G401.6 (cell line): ENCODE results near the gene SYMPK.

Experiments used
- FAIRE-seq: peaks from 2 replicates; lab custom pipeline; 2012; peaks lifted over from hg19 to GRCh38; lab: Jason Lieb, UNC

The SYMPK gene

DNA sequence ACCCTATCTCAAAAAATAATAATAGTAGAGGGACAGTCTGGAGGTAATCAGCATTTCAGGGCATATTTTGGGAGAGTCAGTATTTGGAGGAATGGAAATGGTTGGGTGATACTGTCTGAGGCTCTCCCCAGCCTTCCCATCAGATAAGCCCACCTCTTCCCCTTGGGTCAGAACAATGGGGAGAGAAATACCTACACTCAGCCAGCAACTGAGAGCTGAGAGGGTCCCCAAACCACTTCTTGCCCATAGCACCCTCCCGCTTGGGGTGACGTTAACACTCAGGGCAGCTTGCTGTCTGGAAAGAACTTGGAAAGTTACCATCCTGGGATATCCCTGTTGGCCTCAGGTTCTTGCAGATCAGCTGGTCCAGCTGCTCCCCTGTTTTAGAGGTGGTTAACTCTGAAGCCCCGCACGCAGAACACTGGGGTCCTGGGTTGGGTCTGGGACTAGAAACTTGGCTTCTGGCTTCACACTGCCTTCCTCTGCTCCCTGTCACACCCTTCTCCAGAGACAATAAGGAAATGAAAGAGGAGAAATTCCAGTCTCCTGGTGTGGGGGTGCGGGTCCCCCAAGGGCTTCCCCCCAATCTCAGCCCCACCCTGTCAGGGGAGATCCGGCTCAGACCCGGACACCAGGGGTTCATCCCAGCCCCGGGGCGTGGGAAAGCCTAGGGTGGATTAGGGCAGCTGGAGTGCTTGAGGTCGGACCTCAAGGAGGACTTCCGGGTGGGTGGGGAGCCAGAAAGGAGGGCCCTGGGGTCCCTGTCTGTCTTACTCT is 3.6 kb upstream of the SYMPK start:
- no peak for FAIRE-seq

DNA sequence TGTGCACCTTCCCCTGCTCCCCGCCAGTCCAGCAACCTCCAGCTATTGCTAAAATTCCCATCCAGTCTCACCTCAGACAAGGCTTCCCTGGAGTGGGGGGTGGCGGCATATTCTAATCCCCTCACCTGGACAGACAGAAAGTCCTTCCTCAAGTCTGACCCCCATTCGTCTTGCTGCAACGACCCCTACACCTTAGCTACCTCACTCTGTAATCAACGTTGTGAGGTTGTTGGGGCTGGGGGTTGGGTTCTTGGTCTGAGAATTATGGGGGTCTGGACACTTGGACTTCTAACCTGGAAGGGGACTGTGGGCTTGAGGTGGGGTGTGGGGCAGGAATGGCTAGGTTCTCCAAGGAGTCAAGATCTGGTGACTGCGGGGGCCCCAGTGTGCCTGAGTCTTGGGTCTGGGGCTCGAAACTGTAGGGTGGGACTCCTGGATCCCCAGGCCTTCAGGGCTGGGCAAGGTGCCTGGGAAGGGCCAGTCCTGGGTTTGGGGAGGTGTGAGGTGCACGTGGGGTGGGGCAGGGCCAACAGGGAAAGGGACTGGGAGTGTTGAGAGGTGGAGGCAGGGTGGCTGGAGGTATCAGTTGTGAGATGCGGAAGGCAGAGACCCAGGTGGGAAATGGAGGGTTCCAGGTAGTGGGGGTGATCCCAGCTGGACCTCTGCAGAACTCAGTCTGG is 2.5 kb upstream of the SYMPK start:
- FAIRE-seq = no peak

- FAIRE-seq = no peak
Observed at GRCh38 chr19:45864629-45865082, 1.7 kb upstream of the SYMPK start.

DNA sequence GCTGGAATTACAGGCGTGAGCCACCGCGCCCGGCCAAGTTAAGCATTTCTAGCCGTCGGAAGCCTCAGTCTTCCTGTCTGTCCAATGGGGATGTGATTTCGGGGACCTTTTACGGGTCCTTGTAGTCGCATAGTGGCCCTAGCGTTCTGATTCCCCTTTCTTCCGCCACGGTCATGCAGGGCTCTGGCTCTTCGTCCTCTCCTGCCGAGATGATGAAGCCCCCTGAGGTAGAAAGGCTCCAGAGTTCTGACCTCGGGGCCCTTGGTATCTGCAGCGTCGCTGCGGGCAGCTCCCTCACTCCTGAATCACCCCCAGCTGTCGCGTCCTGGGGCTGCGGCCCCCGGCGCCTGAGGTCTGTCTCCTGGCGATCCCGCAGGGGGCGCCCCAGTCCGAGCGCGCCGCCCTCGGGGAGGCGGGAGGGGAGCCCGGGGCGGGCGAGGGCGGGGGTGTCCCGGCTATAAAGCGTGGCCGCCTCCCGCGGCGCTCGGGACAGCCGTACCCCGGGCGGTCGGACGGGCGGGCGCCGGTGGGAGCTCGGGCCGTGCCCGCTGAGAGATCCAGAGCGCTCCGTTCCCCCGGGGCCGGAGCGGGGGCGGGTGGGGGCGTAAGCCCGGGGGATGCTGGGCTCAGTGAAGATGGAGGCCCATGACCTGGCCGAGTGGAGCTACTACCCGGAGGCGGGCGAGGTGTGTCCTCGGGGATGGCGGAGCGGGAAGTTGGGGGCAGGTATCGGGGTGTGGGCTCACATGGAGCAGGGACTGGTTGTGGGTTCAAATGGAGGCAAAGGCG is 1.1 kb upstream of the SYMPK start, which contains the start of gene FOXA3:
Gene FOXA3, plus strand, starts transcription at position 487 of the 789 bp plus-strand sequence. Its CDS starts 131 bp downstream, at position 618.
- FAIRE-seq = no peak

DNA sequence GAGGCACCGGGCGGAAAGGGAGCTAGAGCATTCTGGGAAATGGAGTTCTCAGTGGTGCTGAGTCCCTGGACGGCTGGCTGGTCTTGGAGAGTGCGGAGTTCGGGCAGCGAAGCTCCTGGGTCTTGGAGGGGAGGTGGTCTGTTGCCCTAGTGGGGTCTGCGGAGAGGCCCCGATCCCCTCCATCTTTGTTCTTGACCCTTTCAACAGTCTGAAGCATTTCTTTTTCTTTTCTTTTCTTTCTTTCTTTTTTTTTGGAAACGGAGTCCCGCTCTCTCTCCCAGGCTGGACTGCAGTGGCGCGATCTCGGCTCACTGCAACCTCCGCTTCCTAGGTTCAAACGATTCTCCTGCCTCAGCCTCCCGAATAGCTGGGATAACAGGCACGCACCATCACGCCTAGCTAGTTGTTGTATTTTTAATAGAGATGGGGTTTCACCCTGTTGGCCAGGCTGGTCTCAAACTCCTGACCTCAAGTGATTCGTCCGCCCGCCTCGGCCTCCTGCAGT is 440 bp upstream of the SYMPK start:
- FAIRE-seq = no peak

DNA sequence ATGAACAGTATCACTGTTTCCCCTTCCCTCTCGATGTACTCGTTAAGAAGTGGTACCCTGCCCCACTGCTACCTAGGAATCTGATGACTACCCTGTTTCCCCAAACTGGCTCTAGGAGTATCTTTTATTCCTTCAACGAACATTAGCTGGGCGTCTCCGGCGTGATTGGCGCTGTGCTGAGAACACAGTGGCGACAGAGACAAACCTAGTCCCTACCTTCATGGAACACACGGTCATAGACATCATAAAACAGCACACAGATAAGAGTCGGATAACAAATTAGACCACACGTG is 730 bp downstream of the SYMPK start:
- FAIRE-seq = peak; percentile 82

DNA sequence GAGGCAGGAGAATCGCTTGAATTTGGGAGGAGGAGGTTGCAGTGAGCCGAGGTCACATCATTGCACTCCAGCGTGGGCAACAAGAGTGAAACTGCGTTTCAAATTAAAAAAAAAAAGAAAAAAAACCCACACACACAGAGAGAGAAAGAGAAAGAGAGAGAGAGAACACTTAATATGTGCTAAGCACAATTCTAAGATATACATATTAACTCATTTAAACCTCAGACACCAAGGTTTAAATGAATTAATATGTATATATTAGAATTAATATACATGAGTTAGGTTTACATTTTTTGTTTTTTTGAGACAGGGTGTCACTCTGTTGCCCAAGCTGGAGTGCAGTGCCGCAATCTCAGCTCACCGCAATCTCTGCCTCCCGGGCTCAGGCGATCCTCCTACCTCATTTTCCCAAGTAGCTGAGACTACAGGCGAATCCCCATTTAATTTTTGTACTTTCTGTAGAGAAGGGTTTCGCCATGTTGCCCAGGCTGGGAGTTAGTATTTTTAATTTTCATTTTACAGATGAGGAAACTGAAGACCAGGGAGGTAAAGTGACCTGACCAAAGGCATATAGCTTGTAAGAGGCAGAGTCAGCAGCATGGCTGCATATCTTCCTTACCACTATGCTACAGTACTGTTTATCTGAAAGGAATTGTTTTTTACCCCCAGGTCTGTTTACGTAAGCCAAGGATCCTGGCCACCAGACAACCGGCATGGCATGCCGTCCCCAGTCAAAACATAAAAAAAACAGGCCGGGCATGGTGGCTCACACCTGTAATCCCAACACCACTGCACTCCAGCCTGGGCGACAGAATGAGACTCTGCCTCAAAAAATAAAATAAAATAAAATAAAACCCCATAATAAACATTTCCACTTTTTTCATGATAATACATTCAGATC is 2.3 kb downstream of the SYMPK start:
- FAIRE-seq = no peak

DNA sequence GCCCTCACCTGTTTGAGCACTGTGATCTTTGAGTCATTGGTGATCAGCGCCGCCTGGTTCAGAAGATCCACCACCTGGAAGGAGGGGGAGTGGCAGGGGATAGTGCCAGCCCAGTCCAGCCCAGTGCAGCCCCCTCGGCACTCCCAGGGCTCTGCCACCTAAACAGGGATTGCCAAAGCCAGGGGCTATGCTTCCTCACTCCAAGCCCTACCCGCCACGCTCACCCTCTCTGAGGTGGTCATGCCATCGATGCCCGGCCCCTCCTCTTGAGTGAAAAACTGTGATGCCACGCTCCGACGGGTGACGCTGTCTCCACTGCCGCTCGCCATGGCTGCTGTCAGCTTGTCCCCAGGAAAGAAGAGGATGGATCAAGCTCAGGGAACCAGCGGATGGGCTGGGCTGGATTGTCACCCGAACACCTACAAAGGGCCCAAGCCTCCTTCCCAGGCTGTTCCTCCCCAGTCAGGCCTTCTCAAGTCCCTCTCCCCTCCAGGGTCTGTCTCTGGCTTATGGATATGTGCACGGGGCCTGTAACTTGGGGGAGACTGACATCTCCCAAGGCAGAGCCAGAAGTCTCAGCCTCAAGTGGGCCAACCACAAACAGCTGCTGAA is 8.7 kb downstream of the SYMPK start:
- FAIRE-seq = no peak

GRCh38 chr19:45852983-45853382 is 10.0 kb downstream of the SYMPK start:
- FAIRE-seq = no peak

- FAIRE-seq = no peak
Observed at GRCh38 chr19:45852145-45852750, 10.7 kb downstream of the SYMPK start.

DNA sequence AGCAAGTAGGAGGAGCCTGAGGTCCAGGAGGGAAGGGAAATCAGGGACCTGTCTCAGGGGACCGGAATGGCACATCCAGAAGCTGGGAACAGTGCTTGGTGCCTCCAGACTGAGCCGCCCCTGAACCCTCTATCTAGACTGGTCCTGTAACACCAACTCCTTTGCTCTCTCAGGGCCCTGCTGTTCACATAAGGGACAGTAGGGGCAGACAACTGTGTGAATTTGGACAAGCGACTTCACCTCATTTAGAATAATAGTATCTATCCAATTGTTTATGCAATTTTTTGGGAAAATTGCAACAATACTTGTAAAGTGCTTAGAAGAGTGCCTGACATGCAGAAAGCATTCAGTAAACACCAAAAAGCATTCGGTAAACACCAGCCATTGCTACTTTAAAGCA is 14.0 kb downstream of the SYMPK start:
- no peak for FAIRE-seq

- no peak for FAIRE-seq
Observed at GRCh38 chr19:45847663-45848062, 15.3 kb downstream of the SYMPK start.

GRCh38 chr19:45842198-45842597 is 20.7 kb downstream of the SYMPK start:
- FAIRE-seq = no peak

DNA sequence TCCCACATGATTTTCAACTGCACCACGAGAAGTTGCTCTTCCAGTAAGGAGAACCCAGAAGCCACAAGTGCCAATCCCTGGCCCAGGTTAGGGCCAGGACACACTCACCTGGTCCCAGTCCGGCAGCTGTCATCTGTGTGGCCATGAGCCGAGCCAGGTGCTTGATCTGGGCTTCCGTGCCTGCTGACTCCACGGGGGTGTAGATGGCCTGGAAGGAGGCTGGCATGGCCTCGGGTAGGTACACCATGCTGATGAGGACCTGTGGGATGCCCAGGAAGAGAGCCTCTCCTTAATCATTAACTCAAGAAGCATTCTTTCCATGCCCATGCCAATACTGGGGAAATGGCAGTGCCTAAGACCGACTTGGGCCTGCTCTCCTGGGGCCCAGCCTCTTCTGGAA is 28.0 kb downstream of the SYMPK start:
- no peak for FAIRE-seq

- FAIRE-seq = no peak
Observed at GRCh38 chr19:45828945-45829344, 34.0 kb downstream of the SYMPK start.

DNA sequence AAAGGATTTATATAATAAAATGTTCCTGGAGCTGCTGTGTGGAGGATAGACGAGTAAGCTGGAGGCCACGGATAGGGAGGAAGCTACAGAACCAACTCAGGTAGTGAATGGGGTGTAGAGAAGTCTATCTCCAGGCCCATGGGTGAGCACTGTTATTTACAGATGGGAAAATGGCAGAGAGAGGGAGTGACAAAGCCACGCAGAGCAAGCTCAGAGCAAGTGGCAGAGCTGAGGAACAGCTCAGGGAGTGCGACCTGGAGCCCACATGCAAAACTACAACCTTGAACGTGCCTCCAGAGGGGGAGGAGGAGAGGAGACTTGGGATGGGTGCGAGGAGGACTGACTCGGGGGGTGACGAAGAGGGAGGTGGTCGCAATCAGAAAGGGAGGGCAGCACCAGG is 34.4 kb downstream of the SYMPK start:
- no peak for FAIRE-seq

DNA sequence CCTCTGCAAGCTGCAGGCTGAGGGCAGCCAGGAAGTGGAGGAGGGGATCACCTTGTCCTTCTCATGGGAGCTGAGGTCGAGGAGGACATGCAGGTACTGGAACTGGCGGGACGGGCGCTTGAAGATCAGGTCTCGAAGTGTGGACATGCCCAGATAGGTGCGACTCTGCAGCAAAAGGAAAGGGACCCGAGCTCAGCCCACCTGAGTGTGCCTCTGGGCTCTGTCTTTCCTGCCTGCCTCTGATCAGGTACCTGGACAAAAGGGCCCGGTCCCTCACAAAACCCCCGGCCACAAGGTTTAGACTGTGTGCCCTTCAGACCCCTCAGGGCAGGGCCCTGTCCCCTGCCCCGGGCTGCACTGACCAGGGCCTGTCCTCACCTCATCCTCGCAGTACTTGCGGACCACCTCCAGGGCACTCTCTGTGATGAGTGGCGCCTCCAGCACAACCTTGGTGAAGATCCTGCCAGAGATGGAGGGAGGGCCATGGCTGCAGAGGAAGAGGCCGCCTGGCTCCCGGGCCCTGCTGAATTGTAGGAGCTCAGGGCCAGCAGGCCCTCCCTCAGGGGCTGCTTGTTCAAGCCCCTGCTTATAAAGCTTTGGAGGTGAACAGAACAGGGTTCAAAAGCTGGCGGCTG is 35.4 kb downstream of the SYMPK start:
- FAIRE-seq = no peak

DNA sequence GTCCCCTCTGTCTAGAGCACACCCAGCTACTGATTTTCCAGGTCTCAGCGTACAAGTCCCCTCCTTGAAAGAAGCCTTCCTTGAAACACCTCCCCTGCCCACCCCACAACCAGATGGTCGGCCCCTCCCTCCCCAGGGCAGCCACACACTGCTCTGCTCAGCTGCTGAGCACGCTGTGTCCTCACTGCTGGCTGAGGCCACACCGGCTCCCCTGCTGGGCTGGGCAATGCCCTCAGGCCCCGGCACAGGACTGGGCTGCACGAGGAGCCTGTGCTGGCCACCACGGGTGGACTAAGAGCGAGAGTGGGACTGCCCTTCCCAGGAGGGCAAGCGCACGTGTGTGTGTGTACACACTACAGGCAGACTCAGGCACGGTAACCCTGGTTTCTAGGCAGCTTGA is 36.0 kb downstream of the SYMPK start:
- FAIRE-seq = no peak

DNA sequence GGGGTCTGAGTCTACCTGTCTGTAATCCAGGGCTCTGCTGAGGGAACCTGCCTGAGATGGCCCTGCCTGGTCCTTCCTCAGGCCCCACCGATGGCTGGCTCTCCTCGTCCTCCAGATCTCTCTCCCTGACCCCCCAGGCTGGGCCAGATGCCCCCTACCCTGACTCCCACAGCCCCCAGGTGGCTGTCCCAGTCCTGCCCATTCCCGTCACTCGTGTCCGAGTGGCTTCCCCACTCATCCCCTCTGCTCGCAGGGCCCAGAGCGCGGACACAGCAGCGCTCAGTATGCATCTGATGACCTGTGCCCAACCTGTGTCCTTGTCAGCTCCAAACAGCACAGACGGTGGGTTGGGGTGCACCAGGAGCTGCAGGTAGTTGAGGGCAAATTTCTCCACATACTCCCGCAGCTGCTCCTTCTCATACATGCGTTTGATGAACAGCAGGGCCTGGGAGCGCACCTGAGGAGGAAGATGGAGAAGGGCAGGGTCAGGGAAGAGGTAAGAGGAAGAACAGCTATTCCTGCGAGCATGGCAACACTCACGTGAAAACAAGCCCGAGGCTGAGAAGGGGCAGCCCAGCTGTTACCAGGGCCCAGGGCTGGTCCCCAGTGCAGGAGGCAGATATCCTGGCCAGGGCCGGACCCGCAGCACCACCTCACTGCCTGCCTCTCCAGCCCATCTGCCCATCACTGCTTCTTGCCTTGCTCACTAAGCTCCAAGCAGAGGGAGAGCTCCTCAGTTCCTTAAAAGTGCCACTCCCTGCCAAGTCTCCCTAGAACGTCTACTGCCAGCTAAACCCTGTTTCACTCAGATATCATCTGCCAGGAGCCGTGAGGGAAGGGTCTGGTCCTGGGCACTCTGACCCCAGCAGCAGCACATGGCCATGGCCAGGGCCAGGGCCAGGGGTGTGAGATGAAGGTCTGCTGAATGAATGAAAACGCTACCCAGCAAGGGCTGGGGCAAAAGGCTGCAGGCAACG is 36.7 kb downstream of the SYMPK start:
- FAIRE-seq = no peak
